ENCODE measurements around the gene ATXN7L3.

GRCh38 chr17:44164476-44164875 lies 35.2 kb downstream of the ATXN7L3 start:
- no peak for TF ChIP-seq CTCF (IDR thresholded peaks at IDR 0.05; ENCODE audit: borderline replicate concordance, extremely low read depth, low read length, poor library complexity, severe bottlenecking)
- TF ChIP-seq EZH2 (IDR thresholded peaks at IDR 0.05; ENCODE audit: borderline replicate concordance, low read depth, low read length, severe bottlenecking) = no peak

All from DND-41 (cell line).